BLaER1 treated with 17β-estradiol and CSF1 and Interleukin-3, amounts not matched to agents 10 nM and 100 nM (cell line): ENCODE measurements around the gene KEL.

Experiments
- H3K27ac ChIP-seq, 11 experiments: shearing (Covaris generic); formaldehyde crosslinking; 2 replicates each; pipeline ENCODE4 v1.8.1; 2022
- H3K27me3 ChIP-seq, 11 experiments: shearing (Covaris generic); formaldehyde crosslinking; 2 replicates each; pipeline ENCODE4 v1.8.1; 2022
- H3K36me3 ChIP-seq, 11 experiments: shearing (Covaris generic); formaldehyde crosslinking; 2 replicates each; pipeline ENCODE4 v1.8.1; 2022
- H3K4me1 ChIP-seq, 10 experiments: shearing (Covaris generic); formaldehyde crosslinking; 2 replicates each; pipeline ENCODE4 v1.8.1; 2022
- H3K4me2 ChIP-seq, 11 experiments: shearing (Covaris generic); formaldehyde crosslinking; 2 replicates each; pipeline ENCODE4 v1.8.1; 2022
- H3K4me3 ChIP-seq, 10 experiments: shearing (Covaris generic); formaldehyde crosslinking; 2 replicates each; pipeline ENCODE4 v1.8.1; 2022
- H3K9ac ChIP-seq, 11 experiments: shearing (Covaris generic); formaldehyde crosslinking; 2 replicates each; pipeline ENCODE4 v1.8.1; 2022
- H3K9me3 ChIP-seq, 11 experiments: shearing (Covaris generic); formaldehyde crosslinking; replicated peaks in 1 of 11; 2 replicates each; pipeline ENCODE4 v1.8.1; 2022
- H4K20me1 ChIP-seq, 11 experiments: shearing (Covaris generic); formaldehyde crosslinking; 2 replicates each; pipeline ENCODE4 v1.8.1; 2022
- Cebpa-rat ChIP-seq, 11 experiments: shearing (Covaris generic); IDR thresholded peaks; 2 replicates each; pipeline ENCODE4 v1.8.1; 2022

Gene KEL

DNA sequence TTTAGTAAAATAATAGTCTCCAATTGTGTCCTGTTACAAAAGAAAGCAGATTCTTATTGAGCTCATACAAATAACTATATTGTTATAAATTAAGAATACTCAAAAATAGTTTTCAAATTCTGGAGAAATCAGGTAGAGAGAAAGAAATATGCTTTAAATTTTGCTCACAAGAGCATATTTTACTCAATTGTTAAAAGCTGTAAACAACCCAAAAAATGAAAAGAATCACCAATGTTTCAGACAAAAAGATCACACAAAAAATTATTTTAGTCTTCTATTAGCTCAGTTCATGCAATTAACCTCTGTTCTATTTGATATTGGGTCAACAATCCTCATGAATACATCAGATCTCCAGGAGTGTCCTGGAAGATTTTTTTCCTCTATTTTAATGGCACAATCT, 58.0 kb downstream of the KEL start:
- Histone ChIP-seq H3K4me3 (no peak overlapping the region), H4K20me1 (no peaks in the 10 kb centered on the region), H3K27ac (no peak overlapping the region), H3K9me3 (peaks cover 30 to 38% (median 33%) of the 10 kb centered on the region in 11 experiments), H3K36me3 (0 out of 22 replicates have a peak, but pooled peaks cover 0 to 4% (median 0%) of the 10 kb centered on the region in 11 experiments), H3K4me2 (no peak overlapping the region), H3K9ac (no peak overlapping the region), H3K27me3 (no peaks in the 10 kb centered on the region), H3K4me1 (peaks cover 0 to 7% (median 2%) of the 10 kb centered on the region in 10 experiments; a peak in 7 of 20 replicates)
- no peak for TF ChIP-seq Cebpa-rat (IDR thresholded peaks at IDR 0.05)

DNA sequence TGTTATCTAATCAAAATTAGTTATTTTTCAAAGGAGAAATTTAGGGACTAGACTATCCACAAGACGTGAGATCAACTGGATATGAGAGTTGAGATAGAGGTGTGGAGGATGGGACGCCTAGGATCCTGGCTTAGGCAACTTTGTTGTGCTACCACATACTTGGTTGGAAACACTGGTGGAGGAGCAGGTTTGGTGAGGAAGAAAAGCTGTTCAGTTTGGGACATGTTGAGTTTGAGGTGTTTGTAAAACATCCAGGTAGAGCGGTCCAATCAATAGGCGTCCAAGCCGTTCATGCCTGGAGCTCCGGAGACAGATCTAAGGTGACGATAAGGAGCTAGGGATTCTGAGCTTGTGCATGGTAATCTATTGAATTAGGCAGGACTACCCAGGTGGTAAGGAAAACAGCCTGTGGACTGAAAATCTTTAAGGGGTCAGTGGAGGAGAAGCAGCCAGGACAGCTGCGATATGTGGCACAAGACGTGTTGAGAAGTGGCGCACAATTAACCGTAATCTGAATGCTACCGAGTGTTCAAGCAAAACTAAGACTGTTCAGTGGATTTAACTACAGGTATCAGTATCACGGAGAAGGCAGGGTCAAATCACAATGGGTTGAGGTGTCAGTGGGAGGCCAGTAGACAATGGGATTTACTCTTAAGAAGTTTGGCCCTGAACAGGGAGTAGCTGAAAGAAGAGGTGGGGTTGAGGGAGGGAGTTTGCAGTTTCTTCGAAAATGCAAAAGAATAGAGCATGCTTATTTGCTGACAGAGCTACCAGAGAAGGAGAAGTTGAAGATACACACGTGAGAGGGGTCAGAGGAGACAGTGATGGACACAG, 60.5 kb downstream of the KEL start:
- Histone ChIP-seq H3K27me3 (no peaks in the 10 kb centered on the region), H3K4me2 (no peak overlapping the region), H3K4me3 (no peak overlapping the region), H3K9ac (no peak overlapping the region), H4K20me1 (no peaks in the 10 kb centered on the region), H3K4me1 (peaks cover 0 to 7% (median 0%) of the 10 kb centered on the region in 10 experiments; a peak in 2 of 20 replicates), H3K36me3 (0 out of 22 replicates have a peak, but pooled peaks cover 0 to 4% (median 0%) of the 10 kb centered on the region in 11 experiments), H3K9me3 (peaks cover 29 to 33% (median 30%) of the 10 kb centered on the region in 11 experiments), H3K27ac (no peak overlapping the region)
- no peak for TF ChIP-seq Cebpa-rat (IDR thresholded peaks at IDR 0.05)

DNA sequence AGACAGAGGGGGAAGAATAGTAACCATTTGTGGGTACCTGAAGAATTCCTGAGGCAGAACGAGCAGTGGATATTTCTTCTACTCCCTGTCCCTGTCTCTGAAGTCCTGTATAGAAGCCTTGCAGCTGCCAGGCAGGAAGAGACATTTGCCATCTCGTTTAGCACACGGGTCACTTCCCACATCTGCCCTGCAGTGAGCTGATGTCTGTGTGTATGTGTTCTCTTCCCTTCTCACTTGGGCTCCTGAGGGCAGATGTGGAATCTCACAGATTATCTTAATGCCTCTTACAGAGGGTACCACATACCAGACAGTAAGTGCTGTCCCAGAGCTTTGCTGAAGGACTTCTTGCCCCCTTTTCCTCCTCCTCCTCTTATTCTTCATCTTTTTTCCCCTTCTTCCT, 62.5 kb downstream of the KEL start:
- Histone ChIP-seq H3K9me3 (peaks cover 10 to 13% (median 11%) of the 10 kb centered on the region in 11 experiments), H3K36me3 (0 out of 22 replicates have a peak, but pooled peaks cover 0 to 3% (median 0%) of the 10 kb centered on the region in 11 experiments), H3K9ac (no peak overlapping the region), H4K20me1 (no peaks in the 10 kb centered on the region), H3K4me2 (peak overlapping the region in 1 of 11 experiments; percentile 1; a peak in 1 of 22 replicates), H3K4me3 (no peak overlapping the region), H3K27me3 (no peaks in the 10 kb centered on the region), H3K27ac (no peak overlapping the region), H3K4me1 (peaks cover 0 to 7% (median 0%) of the 10 kb centered on the region in 10 experiments; a peak in 2 of 20 replicates)
- no peak for TF ChIP-seq Cebpa-rat (IDR thresholded peaks at IDR 0.05)

DNA sequence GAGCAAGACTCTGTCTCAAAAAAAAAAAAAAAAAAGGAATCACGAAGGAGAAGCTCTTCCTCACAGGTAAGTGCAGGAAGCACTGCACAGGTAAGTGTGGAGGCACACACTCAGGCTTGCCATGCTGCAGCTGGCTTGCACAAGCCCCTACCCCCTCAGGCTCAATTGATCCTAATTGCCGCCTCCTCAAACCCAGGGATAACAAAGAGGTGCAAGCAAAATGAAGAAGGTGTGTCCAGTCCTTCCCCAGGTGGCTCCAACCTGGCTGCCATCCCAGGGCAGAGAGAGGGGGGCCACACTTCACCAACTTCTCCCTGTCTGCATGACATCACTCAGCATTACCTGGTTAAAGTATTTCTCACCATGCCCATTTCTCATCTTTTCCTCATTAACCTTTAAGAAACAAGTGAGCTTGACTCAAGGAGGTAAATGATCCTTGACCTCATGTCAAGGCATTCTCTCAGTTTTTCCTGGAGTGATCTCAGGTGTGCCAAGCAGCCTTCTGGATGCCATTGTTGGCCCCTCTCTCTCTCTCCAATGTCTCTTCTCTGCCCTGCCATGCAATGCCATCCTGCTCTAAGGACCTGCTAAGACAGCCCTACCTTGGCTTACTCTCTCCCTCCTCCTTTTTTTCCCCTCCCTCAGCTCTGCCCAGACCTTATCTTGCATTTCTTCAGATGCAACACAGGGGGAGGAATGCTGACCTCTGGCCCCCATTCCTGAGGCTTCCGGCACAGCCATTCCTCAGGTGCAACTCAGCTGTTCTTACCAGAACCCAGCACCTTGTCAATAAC, 63.6 kb downstream of the KEL start:
- H3K4me2 ChIP-seq = no peak overlapping the region
- TF ChIP-seq Cebpa-rat (IDR thresholded peaks at IDR 0.05) = no peak

DNA sequence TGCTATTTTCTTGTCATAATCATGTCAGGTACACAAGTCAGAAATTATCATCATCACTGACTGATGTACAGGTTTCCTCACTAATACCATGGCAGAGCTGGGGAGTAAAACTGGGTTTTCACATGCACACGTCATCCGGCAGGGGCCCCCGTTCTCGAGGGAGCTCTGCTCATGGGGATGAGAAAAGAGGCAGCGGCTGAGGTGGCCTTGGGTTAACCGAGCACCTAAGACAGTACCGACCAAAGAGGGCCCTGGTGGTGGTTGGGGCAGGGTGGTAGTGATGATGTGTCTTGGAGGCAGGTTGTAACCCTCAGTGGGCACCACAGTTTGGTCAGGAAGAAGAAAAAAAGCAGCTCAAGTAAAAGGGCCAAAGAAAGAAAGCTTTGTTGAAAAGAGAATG, 64.5 kb downstream of the KEL start:
- H3K36me3 ChIP-seq = no peaks in the 10 kb centered on the region
- TF ChIP-seq Cebpa-rat (IDR thresholded peaks at IDR 0.05) = no peak
- no peak overlapping the region for H3K27ac ChIP-seq
- no peaks in the 10 kb centered on the region for H4K20me1 ChIP-seq
- peaks cover 0 to 7% (median 0%) of the 10 kb centered on the region in 10 experiments; a peak in 2 of 20 replicates for H3K4me1 ChIP-seq
- H3K9me3 ChIP-seq = no peaks in the 10 kb centered on the region
- no peaks in the 10 kb centered on the region for H3K27me3 ChIP-seq
- no peak overlapping the region for H3K4me3 ChIP-seq
- no peak overlapping the region for H3K9ac ChIP-seq
- H3K4me2 ChIP-seq = no peak overlapping the region

More for the DNA sequence above, 63.6 kb downstream of the KEL start:
- no peak overlapping the region for H3K9ac ChIP-seq
- no peaks in the 10 kb centered on the region for H3K36me3 ChIP-seq
- peaks cover 0 to 2% (median under 1%) of the 10 kb centered on the region in 11 experiments; a peak in 6 of 22 replicates for H3K9me3 ChIP-seq
- H3K27ac ChIP-seq = no peak overlapping the region
- no peaks in the 10 kb centered on the region for H3K27me3 ChIP-seq
- H4K20me1 ChIP-seq = no peaks in the 10 kb centered on the region
- peaks cover 0 to 7% (median 0%) of the 10 kb centered on the region in 10 experiments; a peak in 2 of 20 replicates for H3K4me1 ChIP-seq
- H3K4me3 ChIP-seq = no peak overlapping the region

DNA sequence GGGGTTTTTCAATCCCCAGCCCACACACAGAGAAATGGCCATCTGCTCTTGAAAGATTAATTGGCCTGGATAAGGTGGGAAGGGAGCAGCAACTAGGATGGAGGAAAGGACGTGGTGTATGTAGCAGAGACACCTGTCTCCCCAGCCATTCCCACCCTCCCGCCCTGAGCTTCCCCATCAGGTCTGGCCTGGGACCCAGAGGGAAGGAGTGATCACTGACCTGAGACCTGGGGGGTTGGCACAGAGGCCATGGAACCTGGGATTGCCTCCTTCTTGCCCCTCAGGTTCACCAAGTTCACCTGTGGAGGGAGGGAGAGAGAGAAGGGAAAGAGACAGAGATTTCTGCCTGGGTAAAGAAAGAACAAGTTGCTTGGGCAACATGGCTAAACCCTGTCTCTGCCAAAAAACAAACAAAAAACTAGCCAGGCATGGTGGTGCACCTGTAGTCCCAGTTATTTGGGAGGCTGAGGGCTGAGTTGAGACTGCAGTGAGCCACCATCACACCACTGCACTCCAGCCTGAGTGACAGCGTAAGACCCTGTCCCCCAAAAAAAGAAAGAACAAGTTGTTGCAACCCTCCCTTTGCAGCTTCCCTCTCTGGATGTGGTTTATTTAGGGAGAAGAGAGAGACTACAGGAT, 65.3 kb downstream of the KEL start:
- H3K9me3 ChIP-seq = no peaks in the 10 kb centered on the region
- TF ChIP-seq Cebpa-rat (IDR thresholded peaks at IDR 0.05) = no peak
- no peak overlapping the region for H3K9ac ChIP-seq
- H3K36me3 ChIP-seq = no peaks in the 10 kb centered on the region
- no peak overlapping the region for H3K4me2 ChIP-seq
- no peaks in the 10 kb centered on the region for H4K20me1 ChIP-seq
- no peak overlapping the region for H3K27ac ChIP-seq
- no peak overlapping the region for H3K4me3 ChIP-seq
- H3K4me1 ChIP-seq = peaks cover 0 to 7% (median 0%) of the 10 kb centered on the region in 10 experiments; a peak in 2 of 20 replicates
- no peaks in the 10 kb centered on the region for H3K27me3 ChIP-seq

DNA sequence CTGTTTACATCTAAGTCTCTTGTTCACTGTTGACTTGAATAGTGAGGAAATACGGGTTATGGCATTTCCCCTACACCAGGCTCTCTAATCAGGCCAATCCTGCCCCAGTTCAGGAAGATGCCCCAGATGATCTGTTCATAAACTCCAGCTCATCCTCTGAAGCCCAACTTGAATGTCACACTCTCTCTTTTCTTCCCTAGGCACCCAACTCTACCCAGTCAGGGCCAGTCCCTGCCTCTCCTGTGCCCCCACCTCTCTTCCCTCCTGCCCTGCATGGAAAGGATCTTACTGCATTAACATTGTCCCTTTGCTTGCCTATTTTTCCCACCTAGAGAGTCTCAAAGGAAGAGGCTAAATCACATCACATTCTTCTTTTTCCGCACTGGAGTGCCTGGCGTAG, 66.0 kb downstream of the KEL start:
- Histone ChIP-seq H3K4me1 (peaks cover 0 to 7% (median 0%) of the 10 kb centered on the region in 10 experiments; a peak in 2 of 20 replicates), H4K20me1 (no peaks in the 10 kb centered on the region)
- no peak for TF ChIP-seq Cebpa-rat (IDR thresholded peaks at IDR 0.05)

GRCh38 chr7:142894985-142895593, 67.1 kb downstream of the KEL start:
- H3K4me1 ChIP-seq = peaks cover 0 to 7% (median 0%) of the 10 kb centered on the region in 10 experiments; a peak in 2 of 20 replicates
- no peak overlapping the region for H3K4me3 ChIP-seq
- no peak overlapping the region for H3K4me2 ChIP-seq
- no peak overlapping the region for H3K27ac ChIP-seq
- H3K36me3 ChIP-seq = no peaks in the 10 kb centered on the region
- TF ChIP-seq Cebpa-rat (IDR thresholded peaks at IDR 0.05) = no peak
- H3K9me3 ChIP-seq = no peaks in the 10 kb centered on the region
- no peaks in the 10 kb centered on the region for H3K27me3 ChIP-seq
- H3K9ac ChIP-seq = no peak overlapping the region
- H4K20me1 ChIP-seq = no peaks in the 10 kb centered on the region

More for the DNA sequence above, 66.0 kb downstream of the KEL start:
- no peaks in the 10 kb centered on the region for H3K27me3 ChIP-seq
- no peak overlapping the region for H3K4me2 ChIP-seq
- no peak overlapping the region for H3K27ac ChIP-seq
- no peak overlapping the region for H3K4me3 ChIP-seq
- no peaks in the 10 kb centered on the region for H3K36me3 ChIP-seq
- no peaks in the 10 kb centered on the region for H3K9me3 ChIP-seq
- H3K9ac ChIP-seq = no peak overlapping the region
